Endothelial cell of umbilical vein (primary cell): Measurements from ENCODE around the gene KCTD16. TPM values are rescaled to one million over a fixed set of nuclear protein-coding genes. Genes with fewer than 3 reads are reported as not detected.

Source experiments
- BruUV-seq: library from RNA; stranded (reverse); fragments of 400-500 nt; replicated peaks from 2 replicates; lab custom pipeline; 2021; lab: Mats Ljungman, UMichigan
- CTCF ChIA-PET: fragments of 300-600, 350-600 bp; sonication (Branson Sonifier 250); formaldehyde crosslinking; loops from one replicate; lab custom pipeline; 2021; ENCODE audit warnings: antibody characterized with exemption, inconsistent platforms; lab: Charles Lee
- POLR2A ChIA-PET: fragments of 300-600, 350-600 bp; sonication (Branson Sonifier 250); formaldehyde crosslinking; loops from one replicate; lab custom pipeline; 2021; ENCODE audit warnings: antibody characterized with exemption, inconsistent platforms; lab: Charles Lee
- DNase-seq: peaks from one replicate; pipeline ENCODE4 v3.0.0-alpha.2; 2011; ENCODE audit warnings: low read depth, low spot score
- FAIRE-seq: peaks from 2 replicates; lab custom pipeline; 2011; peaks lifted over from hg19 to GRCh38; lab: Jason Lieb, UNC
- H2AFZ ChIP-seq: 2 replicates; pipeline ENCODE4 v1.6.0; 2012; ENCODE audit warnings: low read depth, low read length, control low read depth, inconsistent platforms
- H3K27ac ChIP-seq: 2 replicates; pipeline ENCODE4 v1.5.1; 2011; ENCODE audit warnings: low read depth, mild to moderate bottlenecking, control low read depth, low read length, moderate library complexity; ENCODE audit not compliant: insufficient read depth
- H3K27me3 ChIP-seq, 2 experiments: 2 replicates each; pipeline versions ENCODE4 v1.6.0 to v1.6.1; 2011; ENCODE audit warnings: low read length in 2 of 2, mixed read lengths in 1 of 2; ENCODE audit not compliant: control insufficient read depth in 2 of 2, insufficient read depth in 2 of 2
- H3K36me3 ChIP-seq, 2 experiments: 2 replicates in 1 of 2; 3 replicates in 1 of 2; pipeline ENCODE4 v1.5.1; 2011; ENCODE audit warnings: low read length in 2 of 2, mild to moderate bottlenecking in 1 of 2, moderate library complexity in 1 of 2; ENCODE audit not compliant: control insufficient read depth in 2 of 2, insufficient read depth in 2 of 2; ENCODE audit errors: extremely low read depth in 1 of 2
- H3K4me1 ChIP-seq: 3 replicates; pipeline ENCODE4 v1.5.1; 2011; ENCODE audit warnings: mild to moderate bottlenecking, low read length; ENCODE audit not compliant: control insufficient read depth, insufficient read depth; ENCODE audit errors: extremely low read depth
- H3K4me2 ChIP-seq: 2 replicates; pipeline ENCODE4 v1.6.1; 2011; ENCODE audit warnings: low read length, control low read depth, mixed read lengths; ENCODE audit not compliant: insufficient read depth
- H3K4me3 ChIP-seq, 3 experiments: fragments of 200-600 bp in 1 of 3; sonication (generic), shearing (Covaris generic) in 1 of 3; replicated peaks in 1 of 3; 2 replicates each; pipeline ENCODE4 v1.5.1; 2011 to 2016; ENCODE audit warnings: control low read depth in 3 of 3, low read length in 3 of 3, mild to moderate bottlenecking in 2 of 3, inconsistent platforms in 1 of 3, low read depth in 1 of 3, moderate library complexity in 1 of 3; ENCODE audit not compliant: insufficient read depth in 1 of 3
- H3K79me2 ChIP-seq: 2 replicates; pipeline ENCODE4 v1.6.0; 2012; ENCODE audit warnings: low read length, inconsistent platforms; ENCODE audit not compliant: control insufficient read depth, insufficient read depth
- H3K9ac ChIP-seq: replicated peaks from 2 replicates; pipeline ENCODE3; 2011; ENCODE audit warnings: low read length, control low read depth; ENCODE audit not compliant: insufficient read depth; ENCODE audit errors: extremely low read depth
- H3K9me1 ChIP-seq: replicated peaks from 3 replicates; pipeline ENCODE4 v1.6.0; 2011; ENCODE audit warnings: mild to moderate bottlenecking, low read length; ENCODE audit not compliant: control insufficient read depth, insufficient read depth; ENCODE audit errors: extremely low read depth
- H3K9me3 ChIP-seq: replicated peaks from 2 replicates; pipeline ENCODE4 v1.5.1; 2012; ENCODE audit warnings: low read length, inconsistent platforms; ENCODE audit not compliant: control insufficient read depth, insufficient read depth
- H4K20me1 ChIP-seq: replicated peaks from 2 replicates; pipeline ENCODE3; 2011; ENCODE audit warnings: mild to moderate bottlenecking, low read length; ENCODE audit not compliant: control insufficient read depth, insufficient read depth; ENCODE audit errors: extremely low read depth
- EZH2 ChIP-seq: IDR thresholded peaks from 2 replicates; pipeline ENCODE4 v1.6.1; 2012; ENCODE audit warnings: borderline replicate concordance, low read depth, mild to moderate bottlenecking, moderate library complexity, low read length, inconsistent platforms; ENCODE audit not compliant: severe bottlenecking
- FOS ChIP-seq: IDR thresholded peaks from 2 replicates; pipeline ENCODE4 v1.6.1; 2011; ENCODE audit warnings: mild to moderate bottlenecking, low read length, moderate library complexity, borderline replicate concordance; ENCODE audit not compliant: insufficient read depth
- GATA2 ChIP-seq: IDR thresholded peaks from 2 replicates; pipeline ENCODE4 v1.7.0; 2011; ENCODE audit warnings: low read depth, mild to moderate bottlenecking, moderate library complexity, mixed read lengths, low read length; ENCODE audit not compliant: insufficient read length, insufficient read depth
- JUN ChIP-seq: IDR thresholded peaks from 2 replicates; pipeline ENCODE4 v1.6.1; 2011; ENCODE audit warnings: borderline replicate concordance, low read depth; ENCODE audit not compliant: insufficient read length, insufficient read depth
- MYC ChIP-seq: IDR thresholded peaks from one replicate; pipeline ENCODE4 v1.6.1; 2011; ENCODE audit warnings: mild to moderate bottlenecking, low read depth, low read length
- POLR2A ChIP-seq: IDR thresholded peaks from 2 replicates; pipeline ENCODE4 v1.6.1; 2012; ENCODE audit warnings: low read depth, mild to moderate bottlenecking, control low read depth, low read length
- POLR2AphosphoS5 ChIP-seq: IDR thresholded peaks from 2 replicates; pipeline ENCODE4 v1.6.1; 2012; ENCODE audit warnings: low read depth, mild to moderate bottlenecking, control low read depth, low read length, moderate library complexity; ENCODE audit not compliant: insufficient read depth
- dilution Hi-C: fragments of 300-500 bp; cut with MboI; formaldehyde crosslinking; loops from one replicate; pipeline ENCODE4 v1.15.0; 2019; ENCODE audit warnings: low sequenced_read_pairs; ENCODE audit not compliant: extremely low pct_ligation_motif_present
- intact Hi-C: fragments of 100-400 bp; cut with micrococcal nuclease; formaldehyde crosslinking; loops from one replicate; pipeline ENCODE4 v1.10.0; 2022
- polyA plus RNA-seq, 4 experiments: library from polyadenylated mRNA; depleted of rRNA in 3 of 4; stranded (reverse) in 3 of 4; unstranded in 1 of 4; fragments of >200 nt; gene quantifications; 2 replicates each; pipeline versions ENCODE4 v1.2.1 to v1.2.3, GENCODE V29; 2011 to 2012; ENCODE audit warnings: missing spikeins in 1 of 4
- total RNA-seq: library from RNA; stranded (reverse); gene quantifications from 2 replicates; pipeline ENCODE4 v1.2.3, GENCODE V29; 2021
- TF ChIP-seq, protein P1 (sequence below): IDR thresholded peaks from 2 replicates; pipeline ENCODE4 v1.6.1; 2011; ENCODE audit not compliant: insufficient read depth, insufficient read length
- TF ChIP-seq, protein P2 (sequence below), 2 donors: IDR thresholded peaks; 1 replicate in 1 of 2; 2 replicates in 1 of 2; pipeline ENCODE4 v1.5.1; 2011; ENCODE audit warnings: low read length in 2 of 2, mild to moderate bottlenecking in 2 of 2, moderate library complexity in 2 of 2, control low read depth in 1 of 2, inconsistent platforms in 1 of 2, low read depth in 1 of 2; ENCODE audit not compliant: insufficient read depth in 1 of 2; ENCODE audit errors: extremely low read depth in 1 of 2

Gene KCTD16
- total and polyA plus RNA-seq, 2 donors (not counting 3 experiments of a cell fraction or from before 2014, with no cell fraction given), result 0.21 to 0.49 TPM

DNA sequence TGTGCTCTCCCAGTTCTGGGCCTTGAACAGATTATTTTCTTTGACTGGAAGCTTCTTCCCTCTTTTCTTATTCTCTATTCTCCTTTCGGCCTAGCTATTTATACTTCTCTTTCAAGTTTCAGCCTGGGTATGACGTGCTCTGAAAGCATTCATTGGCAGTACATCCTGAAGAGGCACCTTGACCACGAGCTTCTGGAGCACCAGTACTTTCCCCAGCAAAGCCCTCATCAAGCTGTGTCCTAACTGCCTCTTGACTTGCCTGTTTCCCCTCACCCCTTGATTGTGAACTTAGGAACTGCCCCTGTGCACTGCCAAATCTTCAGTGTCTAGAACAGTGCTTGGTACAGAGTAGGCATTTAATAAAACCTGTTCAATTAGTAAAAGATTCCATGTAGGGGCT lies 154.9 kb downstream of the KCTD16 start:
- H3K4me1 ChIP-seq, result no peaks in the 10 kb centered on the region
- H3K9me3 ChIP-seq, result no peaks in the 10 kb centered on the region
- H3K9me1 ChIP-seq, result no peaks in the 10 kb centered on the region
- no peaks in the 10 kb centered on the region for H3K27me3 ChIP-seq
- TF ChIP-seq, protein P1, sequence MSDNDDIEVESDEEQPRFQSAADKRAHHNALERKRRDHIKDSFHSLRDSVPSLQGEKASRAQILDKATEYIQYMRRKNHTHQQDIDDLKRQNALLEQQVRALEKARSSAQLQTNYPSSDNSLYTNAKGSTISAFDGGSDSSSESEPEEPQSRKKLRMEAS, result no peak
- TF ChIP-seq POLR2AphosphoS5 (no peak), POLR2A (no peak), EZH2 (no peak), GATA2 (no peak), JUN (no peak), FOS (no peak), MYC (no peak)
- TF ChIP-seq, protein P2, sequence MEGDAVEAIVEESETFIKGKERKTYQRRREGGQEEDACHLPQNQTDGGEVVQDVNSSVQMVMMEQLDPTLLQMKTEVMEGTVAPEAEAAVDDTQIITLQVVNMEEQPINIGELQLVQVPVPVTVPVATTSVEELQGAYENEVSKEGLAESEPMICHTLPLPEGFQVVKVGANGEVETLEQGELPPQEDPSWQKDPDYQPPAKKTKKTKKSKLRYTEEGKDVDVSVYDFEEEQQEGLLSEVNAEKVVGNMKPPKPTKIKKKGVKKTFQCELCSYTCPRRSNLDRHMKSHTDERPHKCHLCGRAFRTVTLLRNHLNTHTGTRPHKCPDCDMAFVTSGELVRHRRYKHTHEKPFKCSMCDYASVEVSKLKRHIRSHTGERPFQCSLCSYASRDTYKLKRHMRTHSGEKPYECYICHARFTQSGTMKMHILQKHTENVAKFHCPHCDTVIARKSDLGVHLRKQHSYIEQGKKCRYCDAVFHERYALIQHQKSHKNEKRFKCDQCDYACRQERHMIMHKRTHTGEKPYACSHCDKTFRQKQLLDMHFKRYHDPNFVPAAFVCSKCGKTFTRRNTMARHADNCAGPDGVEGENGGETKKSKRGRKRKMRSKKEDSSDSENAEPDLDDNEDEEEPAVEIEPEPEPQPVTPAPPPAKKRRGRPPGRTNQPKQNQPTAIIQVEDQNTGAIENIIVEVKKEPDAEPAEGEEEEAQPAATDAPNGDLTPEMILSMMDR (IDR thresholded peaks at IDR 0.05; ENCODE audit: extremely low read depth in 1 of 2, insufficient read depth in 1 of 2, low read depth in 1 of 2, low read length in 2 of 2), result no peak
- no peaks in the 10 kb centered on the region for H3K79me2 ChIP-seq
- H3K9ac ChIP-seq, result no peak overlapping the region
- CTCF ChIA-PET, result interaction anchor here (1.2 kb wide), 1 partner anchor 9 kb away, joined by 5 read pairs; no protein-coding TSS in a partner anchor
- POLR2A ChIA-PET, result no interaction called here
- no peak overlapping the region for H3K27ac ChIP-seq
- no peak overlapping the region for H3K4me2 ChIP-seq
- no peak overlapping the region for H2AFZ ChIP-seq
- dilution Hi-C loops, result no loop called here
- intact Hi-C loops, result no loop called here
- no peaks in the 10 kb centered on the region for H4K20me1 ChIP-seq
- no peak for DNase-seq
- H3K36me3 ChIP-seq, result no peaks in the 10 kb centered on the region
- no peak overlapping the region for H3K4me3 ChIP-seq
- no TSS peak for BruUV-seq
- no peak for FAIRE-seq
